ENCODE measurements around the gene CHCHD10.
A peak's percentile ranks its signal among the peaks of the same experiment; 100 is the strongest.

Gene CHCHD10

GRCh38 chr22:23772649-23773473 lies 5.1 kb upstream of the CHCHD10 start, which contains the start of gene MMP11:
Gene MMP11, plus strand, starts transcription at chr22:23772849. Its CDS starts 22 bp downstream, at chr22:23772871.
- peak; percentile 71 for DNase-seq (ENCODE audit: low spot score)

DNA sequence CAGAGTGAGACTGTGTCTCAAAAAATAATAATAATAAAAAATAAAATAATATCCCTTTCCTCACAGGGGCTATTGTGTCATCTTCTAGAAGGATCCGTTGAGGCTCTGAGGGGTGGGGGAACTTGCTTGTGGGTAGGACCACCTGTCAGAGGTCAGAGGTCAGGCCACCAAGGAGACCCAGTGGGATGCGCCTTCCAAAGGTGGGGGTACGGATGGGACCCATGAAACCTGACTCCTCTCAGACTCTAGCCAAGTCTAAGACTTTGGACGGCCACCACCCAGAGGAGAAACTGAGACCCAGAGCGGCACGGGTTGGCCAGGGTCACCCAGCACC lies 4.5 kb upstream of the CHCHD10 start:
- no peak for DNase-seq (ENCODE audit: low spot score)

GRCh38 chr22:23769321-23769965 lies 1.7 kb upstream of the CHCHD10 start:
- DNase-seq (ENCODE audit: low spot score) = no peak

GRCh38 chr22:23767303-23767672 lies 484 bp downstream of the CHCHD10 start:
- DNase-seq (ENCODE audit: low spot score) = no peak

DNA sequence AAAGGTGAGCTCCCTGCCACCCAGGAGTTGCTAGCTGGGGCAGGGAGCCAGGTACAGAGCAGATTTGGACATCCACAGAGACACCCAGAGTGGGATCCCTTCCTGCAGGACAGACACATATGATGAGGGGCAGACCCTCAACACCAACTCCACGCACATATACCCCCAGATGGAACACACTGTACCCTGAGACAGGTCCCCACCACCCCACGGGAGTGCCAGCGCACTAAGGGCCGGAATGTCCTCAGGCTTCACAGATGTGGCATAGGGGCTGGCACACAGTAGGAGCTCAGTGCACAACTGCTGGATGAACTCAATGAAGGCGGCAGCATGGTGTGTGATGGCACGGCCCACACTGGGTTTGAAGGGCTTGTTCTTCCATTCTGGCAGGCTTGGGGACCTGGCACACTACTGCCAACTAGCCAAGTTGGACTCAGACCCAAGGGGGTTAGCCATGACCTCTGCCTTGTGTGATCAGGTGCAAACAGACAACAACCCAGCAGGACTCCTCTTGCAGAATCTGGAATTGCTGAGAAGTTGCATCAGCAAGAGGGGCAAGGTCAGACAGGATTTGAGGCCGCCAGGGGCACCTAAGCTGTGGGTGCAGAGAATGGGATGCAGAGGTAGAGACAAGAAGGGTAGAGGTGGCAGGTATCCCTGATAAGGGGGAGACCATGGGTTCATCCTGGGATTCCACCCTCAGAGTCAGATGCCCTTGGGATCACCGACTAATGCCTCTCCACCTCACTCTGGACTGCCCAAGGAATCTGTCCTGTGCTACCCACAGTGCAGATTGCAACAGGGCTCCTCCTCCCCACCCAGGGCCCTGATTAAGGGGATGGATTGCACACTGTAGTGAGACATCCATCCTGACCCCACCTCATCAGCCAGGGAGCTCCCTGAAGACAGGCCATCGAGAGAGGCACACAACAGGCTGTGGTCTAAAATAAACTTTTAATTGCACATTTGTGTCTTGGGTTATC lies 2.6 kb downstream of the CHCHD10 start:
- no peak for DNase-seq (ENCODE audit: low spot score)

DNA sequence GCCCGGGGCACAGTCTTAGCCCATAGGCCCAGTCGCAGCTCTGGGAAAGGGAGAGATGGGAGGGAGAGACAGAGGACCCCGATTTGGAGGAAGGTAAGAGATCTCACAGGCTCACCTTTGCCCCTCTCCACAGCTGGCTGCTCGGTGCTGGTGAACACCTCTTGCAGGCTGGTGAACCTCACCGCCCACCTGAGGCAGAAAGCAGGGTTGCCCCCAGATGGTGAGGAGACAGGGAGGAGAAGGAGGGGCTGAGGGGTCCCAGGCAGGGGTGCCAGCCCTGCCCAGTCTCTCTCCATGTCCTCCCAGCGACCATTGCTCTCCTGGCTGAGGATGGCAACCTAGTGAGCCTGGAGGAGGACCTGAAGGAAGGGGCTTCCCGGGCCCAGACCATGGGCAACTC lies 3.8 kb downstream of the CHCHD10 start:
- no peak for DNase-seq (ENCODE audit: low spot score)

DNA sequence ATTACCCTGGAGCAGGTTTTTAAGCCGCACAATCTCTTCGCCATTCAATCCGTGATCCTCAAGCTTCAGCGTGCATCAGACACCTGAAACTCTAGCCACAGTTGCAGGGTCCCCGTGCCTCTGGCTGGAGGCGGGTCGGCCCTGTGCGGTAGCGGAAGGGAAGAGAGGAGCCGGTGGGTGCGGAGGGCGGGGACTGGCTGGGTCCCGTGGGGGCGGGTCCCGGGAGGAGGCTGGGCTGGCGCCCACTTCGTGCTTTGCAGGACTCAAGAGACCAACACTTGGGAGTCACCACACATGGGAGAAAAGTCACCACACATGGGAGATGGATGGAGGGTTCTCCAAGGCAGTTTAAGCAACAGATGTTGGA lies 4.2 kb downstream of the CHCHD10 start:
- DNase-seq (ENCODE audit: low spot score) = no peak

DNA sequence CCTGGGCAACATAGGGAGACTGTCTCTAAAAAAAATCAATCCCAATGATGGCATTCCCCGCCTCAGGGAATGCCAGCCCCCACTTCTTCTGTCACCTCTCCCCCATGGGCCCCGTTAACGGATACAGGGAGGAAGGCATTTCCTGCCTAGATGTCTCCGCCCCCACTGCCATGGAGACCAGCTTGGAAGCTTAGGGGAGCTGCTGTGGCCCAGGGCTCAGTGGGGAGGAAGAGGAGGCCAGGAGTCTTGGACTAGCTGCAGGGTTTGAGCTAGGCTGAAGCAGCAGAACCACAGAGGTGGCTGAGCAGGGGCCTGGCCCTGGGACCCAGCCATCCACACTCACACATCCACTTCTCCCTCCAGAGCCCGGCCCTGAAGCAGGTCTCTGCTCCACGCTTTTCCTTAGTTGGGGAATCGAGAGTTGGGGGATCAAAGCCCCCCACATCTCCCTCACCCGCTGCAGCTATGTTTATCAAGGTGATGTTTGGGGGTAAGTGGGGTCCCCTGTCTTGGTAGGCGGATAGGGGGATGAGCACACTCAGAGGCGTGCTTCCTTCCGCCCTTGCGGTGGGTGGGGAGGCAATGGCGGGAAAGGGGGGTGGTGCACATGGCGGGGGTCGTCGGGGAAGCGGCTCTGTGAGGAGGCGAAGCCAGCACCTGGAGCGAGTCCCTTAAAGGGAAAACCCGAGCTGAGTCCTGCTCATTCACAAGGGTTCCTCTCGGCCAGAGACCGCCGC lies 4.8 kb downstream of the CHCHD10 start, which contains the start of gene C22orf15:
TSS of gene C22orf15 (plus strand) at position 149 of the 737 bp plus-strand sequence. CDS start at position 466, 317 bp downstream.
- DNase-seq (ENCODE audit: low spot score) = peak; percentile 75

DNA sequence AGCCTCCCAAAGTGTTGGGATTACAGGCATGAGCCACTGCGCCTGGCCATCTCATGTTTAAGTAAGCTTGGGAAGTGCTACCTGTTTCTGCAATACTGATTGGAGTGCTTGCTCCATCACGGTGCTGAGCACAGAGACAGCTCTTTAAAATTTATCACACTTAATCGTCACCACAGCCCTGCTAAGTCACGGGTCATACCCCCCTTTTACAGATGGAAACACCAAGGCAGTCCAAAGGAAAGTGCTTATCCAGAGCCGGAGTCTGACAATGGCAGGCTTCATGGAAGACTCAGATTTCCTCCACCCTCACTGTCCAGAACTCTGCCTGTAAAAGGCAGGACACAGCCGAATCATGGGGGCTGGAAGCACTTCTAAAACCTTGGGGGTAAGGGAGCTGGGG lies 7.7 kb downstream of the CHCHD10 start:
- DNase-seq (ENCODE audit: low spot score) = no peak

DNA sequence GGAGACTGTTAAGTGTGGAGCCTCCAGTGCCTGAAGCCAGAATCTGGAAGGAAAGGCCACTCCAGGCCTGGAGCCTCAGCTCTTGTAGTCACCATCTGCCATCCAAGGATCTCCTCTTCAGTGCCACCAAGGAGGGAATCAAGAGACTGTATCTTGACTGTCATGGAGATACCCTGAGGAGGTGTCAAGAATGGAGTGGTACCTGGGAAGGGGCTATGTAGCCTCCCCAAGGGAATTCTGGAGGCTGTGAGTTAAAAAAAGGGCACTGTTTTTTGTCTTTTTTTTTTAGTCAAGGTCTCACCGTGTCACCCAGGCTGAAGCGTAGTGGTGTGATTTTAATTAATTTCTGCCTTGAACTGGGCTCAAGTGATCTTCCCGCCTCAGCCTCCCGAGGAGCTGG lies 8.2 kb downstream of the CHCHD10 start:
- DNase-seq (ENCODE audit: low spot score) = no peak

DNA sequence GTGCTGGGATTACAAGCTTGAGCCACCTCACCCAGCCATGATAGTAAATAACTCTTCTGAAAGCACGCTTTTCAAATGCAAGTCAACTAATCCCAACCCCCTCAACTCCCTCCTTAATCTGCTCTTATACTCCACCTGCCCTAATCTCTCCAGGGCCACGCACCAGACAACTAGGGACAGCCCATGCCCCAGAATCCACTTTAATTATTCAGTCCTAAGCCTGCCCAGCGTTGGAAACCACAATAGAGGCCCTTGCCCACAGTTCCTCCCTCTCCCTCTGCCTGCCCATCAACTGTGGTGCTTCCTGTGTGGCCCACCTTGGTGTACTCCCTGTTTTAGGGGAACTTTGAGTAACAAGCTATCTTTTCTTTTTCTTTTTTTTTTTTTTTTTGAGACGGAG lies 10.9 kb downstream of the CHCHD10 start:
- no peak for DNase-seq (ENCODE audit: low spot score)

DNA sequence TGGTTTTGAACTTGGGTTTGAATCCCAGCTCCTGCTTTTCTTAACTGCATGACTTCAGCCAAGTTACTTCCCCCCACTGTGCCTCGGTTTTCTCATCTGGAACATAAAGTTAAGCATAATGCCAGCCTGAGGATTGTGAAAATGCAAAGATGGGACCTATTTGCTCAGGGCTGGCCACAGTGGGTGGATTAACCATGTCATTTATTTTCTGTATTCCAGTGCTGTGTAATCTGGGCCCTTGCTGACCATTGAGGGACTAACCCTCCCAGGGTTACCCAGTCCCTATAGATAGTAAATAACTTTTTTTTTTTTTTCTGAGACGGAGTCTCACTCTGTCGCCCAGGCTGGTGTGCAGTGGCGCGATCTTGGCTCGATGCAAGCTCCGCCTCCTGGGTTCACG lies 12.1 kb downstream of the CHCHD10 start:
- DNase-seq (ENCODE audit: low spot score) = no peak

DNA sequence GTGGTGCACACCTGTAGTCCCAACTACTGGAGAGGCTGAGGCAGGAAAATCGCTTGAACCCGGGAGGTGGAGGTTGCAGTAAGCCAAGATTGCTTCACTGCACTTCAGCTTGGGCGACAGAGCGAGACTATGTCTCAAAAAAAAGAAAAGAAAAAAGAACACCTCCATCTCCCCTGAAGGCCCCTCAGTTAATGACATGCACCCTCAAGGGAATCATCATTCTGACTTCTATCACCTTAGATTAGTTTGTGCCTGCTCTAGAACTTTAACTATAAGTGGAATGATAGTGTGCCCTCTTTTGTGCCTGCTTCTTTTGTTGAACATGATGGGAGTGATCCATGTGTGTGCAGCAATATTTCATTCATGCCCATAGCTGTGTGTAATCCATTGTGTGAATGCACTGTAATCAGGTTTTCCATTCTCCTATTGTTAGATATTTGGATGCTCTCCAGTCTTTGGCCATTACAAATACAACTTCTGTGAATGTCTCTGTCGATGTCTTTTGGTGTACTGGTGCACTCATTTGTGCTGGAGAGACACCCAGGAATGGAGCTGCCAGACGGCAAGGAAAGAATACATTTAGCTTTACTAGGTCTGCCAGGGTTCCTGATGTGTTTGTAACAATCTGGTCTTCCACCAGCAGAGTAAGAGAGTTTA lies 12.7 kb downstream of the CHCHD10 start:
- DNase-seq (ENCODE audit: low spot score) = no peak

- DNase-seq (ENCODE audit: low spot score) = no peak
Measured at GRCh38 chr22:23754220-23754919, 13.4 kb downstream of the CHCHD10 start, which contains the start of gene VPREB3. Gene VPREB3, minus strand, starts transcription at chr22:23754425. Its CDS starts 62 bp downstream, at chr22:23754363.

DNA sequence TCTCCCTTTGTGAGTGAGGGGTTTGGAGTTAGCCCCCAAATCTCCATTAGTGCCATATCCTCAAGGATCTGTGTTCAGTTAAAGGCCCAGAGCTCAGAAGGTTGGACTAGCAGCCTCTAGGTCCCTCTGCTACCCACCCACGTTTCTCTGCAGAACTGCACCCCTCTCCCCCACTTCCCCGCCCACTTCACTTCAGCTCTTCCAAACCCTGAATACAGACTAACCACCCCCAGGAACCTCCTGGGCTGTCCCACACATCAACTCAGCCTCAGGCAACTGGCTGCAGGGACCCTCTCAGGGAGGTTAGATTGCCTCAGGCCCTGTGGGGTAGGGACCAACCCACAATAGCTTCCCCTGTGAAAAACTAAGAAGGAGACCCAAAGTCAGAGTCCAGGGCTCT lies 14.4 kb downstream of the CHCHD10 start:
- DNase-seq (ENCODE audit: low spot score) = no peak

GRCh38 chr22:23752750-23753149 lies 15.0 kb downstream of the CHCHD10 start:
- DNase-seq (ENCODE audit: low spot score) = no peak

DNA sequence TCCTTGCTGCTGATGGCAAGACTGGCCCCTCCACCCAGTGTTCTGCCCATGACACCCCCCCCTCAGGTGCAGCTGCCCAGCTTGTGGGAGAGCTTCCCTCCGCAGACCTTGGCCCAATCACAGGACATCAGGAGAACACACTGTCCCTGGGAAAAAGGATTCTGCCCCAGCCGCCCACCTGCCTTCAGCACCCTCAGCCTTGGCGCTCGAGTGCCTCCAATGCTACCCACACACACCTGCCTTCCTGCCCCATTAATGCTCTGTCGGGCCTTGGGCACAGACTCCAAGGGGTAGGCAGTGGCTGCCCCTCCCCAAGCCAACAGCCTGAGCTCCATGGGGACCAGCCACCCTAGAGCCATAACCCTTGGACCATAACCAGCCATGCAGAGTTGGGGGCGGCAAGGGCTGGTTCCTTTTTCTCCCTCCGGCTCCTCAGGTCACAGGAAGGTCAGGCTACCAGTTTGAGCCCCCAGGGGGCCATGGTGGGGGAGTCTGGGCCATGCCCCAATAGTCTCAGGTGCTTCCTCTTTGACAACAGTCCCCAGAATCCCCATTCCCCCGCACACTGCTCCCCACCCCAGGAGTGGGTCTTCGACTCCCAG lies 15.6 kb downstream of the CHCHD10 start:
- DNase-seq (ENCODE audit: low spot score) = no peak

DNA sequence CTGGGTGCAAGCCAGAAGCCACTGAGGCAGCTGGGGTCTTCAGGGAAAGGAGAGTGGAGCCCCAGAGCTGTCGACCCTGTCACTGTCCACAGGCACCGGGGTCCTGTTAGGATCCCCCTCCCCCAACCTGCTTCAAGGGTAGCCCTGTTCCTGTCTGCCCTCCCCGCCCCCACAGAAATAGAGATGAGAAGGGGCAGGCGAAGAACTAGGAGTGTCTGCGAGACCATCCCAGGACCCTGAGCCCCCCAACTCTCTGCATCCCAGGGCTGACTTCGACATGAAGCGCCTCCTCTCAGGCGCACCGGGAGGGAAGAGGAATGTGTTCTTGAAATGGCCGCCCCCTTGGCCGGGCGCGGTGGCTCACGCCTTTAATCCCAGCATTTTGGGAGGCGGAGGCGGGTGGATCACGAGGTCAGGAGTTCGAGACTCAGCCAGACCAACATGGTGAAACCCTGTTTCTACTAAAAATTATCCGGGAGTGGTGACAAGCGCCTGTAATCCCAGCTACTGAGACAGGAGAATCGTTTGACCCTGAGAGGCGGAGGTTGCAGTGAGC lies 16.3 kb downstream of the CHCHD10 start:
- DNase-seq (ENCODE audit: low spot score) = peak; percentile 29

GRCh38 chr22:23750714-23751440 lies 16.9 kb downstream of the CHCHD10 start, which contains the start of gene ZNF70:
Gene ZNF70, minus strand, starts transcription at chr22:23751112. Its CDS starts 5,972 bp downstream, at chr22:23745140.
- DNase-seq (ENCODE audit: low spot score) = peak; percentile 89

Data from AG08395 (cell line).